CD14-positive monocyte (primary cell): ENCODE results near the gene ZSCAN25. TPM values are rescaled to one million over a fixed set of nuclear protein-coding genes. Genes with fewer than 3 reads are reported as not detected.
"Not testable (repeated sequence)": the region's sequence is repeated elsewhere in the genome, so short reads cannot be mapped to it uniquely, and the experiment has no call there.

Experiments
- DNase-seq, 3 donors: peaks; one replicate each; pipeline ENCODE4 v3.0.0-alpha.2; 2011 to 2022
- H2AFZ ChIP-seq: 2 replicates; pipeline ENCODE4 v1.6.0; 2012; ENCODE audit warnings: mild to moderate bottlenecking, low read depth, low read length, inconsistent platforms; ENCODE audit not compliant: insufficient read depth, poor library complexity, severe bottlenecking
- H3K27ac ChIP-seq, 2 donors: 1 replicate in 1 of 2; 2 replicates in 1 of 2; pipeline ENCODE4 v1.5.1; 2012 to 2013; ENCODE audit warnings: low read length in 2 of 2, control low read depth in 1 of 2, inconsistent platforms in 1 of 2, low read depth in 1 of 2, mild to moderate bottlenecking in 1 of 2
- H3K27me3 ChIP-seq, 2 donors: one replicate each; pipeline versions ENCODE4 v1.6.0 to v1.6.1; 2011 to 2013; ENCODE audit warnings: low read length in 2 of 2; ENCODE audit not compliant: control insufficient read depth in 2 of 2, insufficient read depth in 2 of 2
- H3K36me3 ChIP-seq, 2 donors: replicated peaks in 1 of 2; 1 replicate in 1 of 2; 2 replicates in 1 of 2; pipeline versions ENCODE4 v1.5.1 to v1.6.1; 2012 to 2013; ENCODE audit warnings: low read length in 2 of 2, control low read depth in 1 of 2, inconsistent platforms in 1 of 2, mild to moderate bottlenecking in 1 of 2; ENCODE audit not compliant: insufficient read depth in 2 of 2, control insufficient read depth in 1 of 2
- H3K4me1 ChIP-seq, 2 donors: 1 replicate in 1 of 2; 2 replicates in 1 of 2; pipeline versions ENCODE4 v1.5.1 to v1.6.1; 2012 to 2013; ENCODE audit warnings: low read length in 2 of 2, control low read depth in 1 of 2, inconsistent platforms in 1 of 2, mild to moderate bottlenecking in 1 of 2, moderate library complexity in 1 of 2; ENCODE audit not compliant: insufficient read depth in 2 of 2, control insufficient read depth in 1 of 2
- H3K4me2 ChIP-seq: replicated peaks from 2 replicates; pipeline ENCODE3; 2012; ENCODE audit warnings: low read length, moderate library complexity, mild to moderate bottlenecking; ENCODE audit not compliant: poor library complexity, severe bottlenecking; ENCODE audit errors: extremely low read depth
- H3K4me3 ChIP-seq, 3 experiments: fragments of 200-600 bp in 1 of 3; sonication (generic) in 1 of 3; replicated peaks in 1 of 3; 1 replicate in 2 of 3; 2 replicates in 1 of 3; pipeline ENCODE4 v1.5.1; 2011 to 2013; ENCODE audit warnings: low read length in 3 of 3, mild to moderate bottlenecking in 3 of 3, control low read depth in 2 of 3, low read depth in 2 of 3, inconsistent platforms in 1 of 3, moderate library complexity in 1 of 3
- H3K79me2 ChIP-seq: 2 replicates; pipeline ENCODE4 v1.6.0; 2012; ENCODE audit warnings: mild to moderate bottlenecking, control low read depth, inconsistent platforms, low read length, moderate library complexity; ENCODE audit not compliant: insufficient read depth
- H3K9ac ChIP-seq: 2 replicates; pipeline ENCODE4 v1.6.0; 2017; ENCODE audit warnings: low read length, mild to moderate bottlenecking; ENCODE audit not compliant: insufficient read depth, poor library complexity, severe bottlenecking
- H3K9me3 ChIP-seq, 2 donors: replicated peaks in 1 of 2; 1 replicate in 1 of 2; 2 replicates in 1 of 2; pipeline versions ENCODE4 v1.5.1 to v1.6.1; 2012 to 2013; ENCODE audit warnings: low read length in 2 of 2, control low read depth in 1 of 2; ENCODE audit not compliant: control insufficient read depth in 1 of 2, insufficient read depth in 1 of 2
- H4K20me1 ChIP-seq: 2 replicates; pipeline ENCODE4 v1.6.0; 2012; ENCODE audit warnings: mild to moderate bottlenecking, low read length, control low read depth, moderate library complexity; ENCODE audit not compliant: insufficient read depth
- H3K27ac Mint-ChIP-seq, 7 donors: one replicate each; pipeline ENCODE4 v1.8.0; 2020; ENCODE audit warnings: mild to moderate bottlenecking in 7 of 7, mixed read lengths in 7 of 7, moderate library complexity in 6 of 7, inconsistent platforms in 2 of 7
- H3K27me3 Mint-ChIP-seq, 3 donors: one replicate each; pipeline ENCODE4 v1.8.0; 2021 to 2022; ENCODE audit warnings: low read depth in 3 of 3, mild to moderate bottlenecking in 3 of 3, mixed read lengths in 3 of 3, moderate library complexity in 3 of 3, inconsistent platforms in 1 of 3
- H3K36me3 Mint-ChIP-seq, 2 donors: one replicate each; pipeline ENCODE4 v1.8.0; 2020; ENCODE audit warnings: mixed read lengths in 2 of 2, inconsistent platforms in 1 of 2, mild to moderate bottlenecking in 1 of 2
- H3K4me1 Mint-ChIP-seq: one replicate; pipeline ENCODE4 v1.8.0; 2020; ENCODE audit warnings: mild to moderate bottlenecking, mixed read lengths
- H3K4me3 Mint-ChIP-seq, 2 donors: one replicate each; pipeline ENCODE4 v1.8.0; 2020; ENCODE audit warnings: mild to moderate bottlenecking in 2 of 2, mixed read lengths in 2 of 2, moderate library complexity in 1 of 2
- H3K9me3 Mint-ChIP-seq, 7 donors: one replicate each; pipeline ENCODE4 v1.8.0; 2020 to 2022; ENCODE audit warnings: mixed read lengths in 7 of 7, mild to moderate bottlenecking in 6 of 7, moderate library complexity in 6 of 7, inconsistent platforms in 2 of 7
- WGBS: methylation state at CpG from one replicate; pipeline ENCODE4 v1.1.5; 2013; ENCODE audit warnings: missing lambda C conversion rate; ENCODE audit not compliant: insufficient coverage; 5-methylcytosine and 5-hydroxymethylcytosine counted together
- intact Hi-C, 2 donors: fragments of 100-400 bp; cut with micrococcal nuclease; formaldehyde crosslinking; loops; one replicate each; pipeline versions ENCODE4 v1.15.0 to v1.15.1; 2023
- polyA plus RNA-seq, 3 donors: library from polyadenylated mRNA; depleted of rRNA in 1 of 3; unstranded in 2 of 3; stranded (reverse) in 1 of 3; fragments of 300-500 nt in 2 of 3; fragments of >200 nt in 1 of 3; fragmentation: Illumina TruSeq in 2 of 3; gene quantifications; 1 replicate in 2 of 3; 2 replicates in 1 of 3; pipeline ENCODE4 v1.2.3, GENCODE V29; 2012 to 2021
- TF ChIP-seq, protein P1 (sequence below): fragments of 200-600 bp; IDR thresholded peaks from one replicate; pipeline ENCODE4 v1.8.0; 2022; ENCODE audit warnings: antibody characterized with exemption, mild to moderate bottlenecking

The ZSCAN25 gene
- polyA plus RNA-seq, 3 donors, result 4.3 to 7.3 (median 6.1) TPM

DNA sequence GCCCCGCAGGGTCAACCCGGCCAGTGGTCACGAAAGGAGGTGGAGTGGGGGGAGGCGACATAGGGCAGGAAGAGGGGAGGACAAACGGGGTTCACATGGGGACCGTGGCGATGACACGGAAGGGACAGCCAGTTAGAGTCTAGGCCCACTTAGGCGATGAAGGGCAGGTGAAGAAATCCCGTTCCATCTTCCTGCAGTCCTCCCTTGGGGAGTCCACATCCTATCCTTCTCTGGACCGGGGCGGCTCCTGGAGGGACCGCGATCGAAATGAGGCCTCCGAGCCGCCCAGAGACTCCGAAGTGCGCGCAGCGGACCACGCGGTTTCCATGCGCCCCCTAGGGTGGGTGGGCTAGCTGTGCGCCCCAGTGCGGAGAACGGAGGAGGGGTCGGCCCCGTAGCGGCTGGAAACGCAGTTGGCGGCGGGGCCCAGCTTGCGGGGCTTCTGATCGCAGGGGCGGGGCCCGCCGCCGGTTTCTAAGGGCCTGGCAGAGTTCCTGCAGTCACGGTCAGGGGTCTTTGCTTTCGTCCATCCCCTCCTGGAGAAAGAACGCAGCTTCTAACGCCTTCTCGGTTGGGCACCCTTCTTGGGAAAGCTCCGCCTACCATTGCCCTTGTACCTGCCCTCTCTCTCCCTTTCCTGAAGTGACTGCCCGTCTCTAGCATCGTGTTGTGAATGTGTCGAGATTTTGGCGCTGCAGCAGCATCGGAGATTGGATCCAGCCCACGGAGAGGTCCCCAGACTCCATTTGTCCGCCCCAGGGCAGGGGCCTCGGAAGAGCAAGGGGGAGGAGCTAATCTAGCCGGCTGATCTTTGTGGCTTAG is 36.6 kb upstream of the ZSCAN25 start:
- Mint-ChIP-seq H3K4me1 (peaks cover 18% of the 10 kb centered on the region), H3K9me3 (peaks cover 0 to 4% (median 0%) of the 10 kb centered on the region in 7 donors), H3K4me3 (peak overlapping the region; percentile 64 to 87), H3K36me3 (no peaks in the 10 kb centered on the region), H3K27me3 (peaks cover 21 to 43% (median 24%) of the 10 kb centered on the region in 3 donors), H3K27ac (peak overlapping the region in 3 of 7 donors; percentile 33 to 47 (median 47))
- peaks cover 13% of the 10 kb centered on the region in 2 donors for H3K4me1 ChIP-seq
- H3K27me3 ChIP-seq, result peaks cover 24 to 31% of the 10 kb centered on the region in 2 donors
- H3K36me3 ChIP-seq, result no peaks in the 10 kb centered on the region
- H3K79me2 ChIP-seq, result no peaks in the 10 kb centered on the region
- peak overlapping the region; percentile 64 for H3K9ac ChIP-seq
- intact Hi-C loops, result no loop called here
- no peaks in the 10 kb centered on the region for H3K9me3 ChIP-seq
- H2AFZ ChIP-seq, result peak overlapping the region; percentile 67
- H3K4me2 ChIP-seq, result peak overlapping the region; percentile 76
- H3K4me3 ChIP-seq, result peak overlapping the region; percentile 11 to 68 (median 17)
- H4K20me1 ChIP-seq, result no peaks in the 10 kb centered on the region
- TF ChIP-seq, protein P1, sequence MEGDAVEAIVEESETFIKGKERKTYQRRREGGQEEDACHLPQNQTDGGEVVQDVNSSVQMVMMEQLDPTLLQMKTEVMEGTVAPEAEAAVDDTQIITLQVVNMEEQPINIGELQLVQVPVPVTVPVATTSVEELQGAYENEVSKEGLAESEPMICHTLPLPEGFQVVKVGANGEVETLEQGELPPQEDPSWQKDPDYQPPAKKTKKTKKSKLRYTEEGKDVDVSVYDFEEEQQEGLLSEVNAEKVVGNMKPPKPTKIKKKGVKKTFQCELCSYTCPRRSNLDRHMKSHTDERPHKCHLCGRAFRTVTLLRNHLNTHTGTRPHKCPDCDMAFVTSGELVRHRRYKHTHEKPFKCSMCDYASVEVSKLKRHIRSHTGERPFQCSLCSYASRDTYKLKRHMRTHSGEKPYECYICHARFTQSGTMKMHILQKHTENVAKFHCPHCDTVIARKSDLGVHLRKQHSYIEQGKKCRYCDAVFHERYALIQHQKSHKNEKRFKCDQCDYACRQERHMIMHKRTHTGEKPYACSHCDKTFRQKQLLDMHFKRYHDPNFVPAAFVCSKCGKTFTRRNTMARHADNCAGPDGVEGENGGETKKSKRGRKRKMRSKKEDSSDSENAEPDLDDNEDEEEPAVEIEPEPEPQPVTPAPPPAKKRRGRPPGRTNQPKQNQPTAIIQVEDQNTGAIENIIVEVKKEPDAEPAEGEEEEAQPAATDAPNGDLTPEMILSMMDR, result no peak
- DNase-seq, result peak in 1 of 3 donors; percentile 22
- under 1% methylated on average over 38 of the region's 54 CpGs for WGBS
- H3K27ac ChIP-seq, result no peak overlapping the region

DNA sequence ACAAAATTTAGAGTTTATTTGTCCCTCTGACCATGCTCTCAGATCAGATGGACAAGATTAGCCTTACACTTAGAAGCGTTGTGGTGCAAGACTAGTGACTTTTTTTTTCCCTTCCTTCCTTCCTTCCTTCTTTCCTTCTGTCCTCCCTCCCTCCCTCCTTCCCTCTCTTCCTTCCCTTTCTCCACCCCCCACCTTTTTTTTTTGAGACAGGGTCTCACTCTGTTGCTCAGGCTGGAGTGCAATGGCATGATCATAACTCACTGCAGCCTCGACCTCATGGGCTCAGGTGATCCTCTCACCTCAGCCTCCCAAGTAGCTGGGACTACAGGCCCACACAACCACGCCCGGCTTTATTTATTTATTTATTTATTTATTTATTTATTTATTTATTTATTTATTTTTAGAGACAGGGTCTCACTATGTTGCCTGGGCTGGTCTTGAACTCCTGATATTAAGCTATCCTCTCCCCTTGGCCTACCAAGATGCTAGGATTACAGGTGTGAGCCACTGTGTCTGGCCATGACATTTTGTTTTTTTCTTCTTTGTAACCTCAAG is 35.9 kb upstream of the ZSCAN25 start:
- peak overlapping the region; percentile 64 to 87 for H3K4me3 Mint-ChIP-seq
- intact Hi-C loops, H4K20me1 ChIP-seq, H3K79me2 ChIP-seq, H3K27ac ChIP-seq, DNase-seq, H3K36me3 ChIP-seq, H3K36me3 Mint-ChIP-seq, H3K9ac ChIP-seq, H3K9me3 ChIP-seq, H3K9me3 Mint-ChIP-seq: not testable (repeated sequence)
- Histone ChIP-seq H3K4me2 (peak overlapping the region; percentile 76), H3K27me3 (peaks cover 27 to 31% of the 10 kb centered on the region in 2 donors), H2AFZ (peak overlapping the region; percentile 67), H3K4me3 (peak overlapping the region in 1 of 3 experiments; percentile 68), H3K4me1 (peaks cover 13% of the 10 kb centered on the region in 2 donors)
- H3K27ac Mint-ChIP-seq, result peak overlapping the region in 1 of 7 donors; percentile 47
- 0% methylated on average over 1 of the region's 4 CpGs for WGBS
- H3K27me3 Mint-ChIP-seq, result peaks cover 21 to 43% (median 24%) of the 10 kb centered on the region in 3 donors
- peaks cover 18% of the 10 kb centered on the region for H3K4me1 Mint-ChIP-seq
